Stimulated activated CD8-positive, alpha-beta memory T cell treated with anti-CD3 and anti-CD28 coated beads, Interleukin-2, amount 100 ng/mL, for 48 hours (primary cell): Measurements from ENCODE around the gene EFCAB8.
"Not testable (repeated sequence)": the region's sequence is repeated elsewhere in the genome, so short reads cannot be mapped to it uniquely, and the experiment has no call there.

ENCODE experiments used
- DNase-seq, 2 donors: peaks; one replicate each; pipeline ENCODE4 v3.0.0-alpha.2; 2020; ENCODE audit warnings: low read depth in 2 of 2

The EFCAB8 gene

DNA sequence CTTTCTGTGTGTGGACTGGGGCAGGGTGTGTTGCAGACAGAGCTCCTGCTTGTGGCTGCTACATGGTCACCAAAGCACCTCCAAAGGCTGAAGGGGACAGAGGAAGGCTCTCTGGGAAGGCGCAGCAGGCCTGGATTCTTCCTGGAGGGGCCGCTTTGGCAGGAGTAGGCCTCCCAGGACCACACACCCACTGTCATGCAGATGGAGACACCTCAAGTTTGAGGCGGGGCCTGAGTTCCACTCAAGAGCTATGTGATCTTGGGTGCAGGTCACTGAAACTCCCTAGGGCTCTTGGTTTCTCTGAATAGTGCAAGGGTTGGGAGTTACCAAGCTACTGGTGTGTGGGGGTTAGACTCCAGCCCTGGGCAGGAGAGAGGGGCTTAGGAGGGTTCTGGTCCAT lies 27.9 kb downstream of the EFCAB8 start:
- DNase-seq: no peak

DNA sequence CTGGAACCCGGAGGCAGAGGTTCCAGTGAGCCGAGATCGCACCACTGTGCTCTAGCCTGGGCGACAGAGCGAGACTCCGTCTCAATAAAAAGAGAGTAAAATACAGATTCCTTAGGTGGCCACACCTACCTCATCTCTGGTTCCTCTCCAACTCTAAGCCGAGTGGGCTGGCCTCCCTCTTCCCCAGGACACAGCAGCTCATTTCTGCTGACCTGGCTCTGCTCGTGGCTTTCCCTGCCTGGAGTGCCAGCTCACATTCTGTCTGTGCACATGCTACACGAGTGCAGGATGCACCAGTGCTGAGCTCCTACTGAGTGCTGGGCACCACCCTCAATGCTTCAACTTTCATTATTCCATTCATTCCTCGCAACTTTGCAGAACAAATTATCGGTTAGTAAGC lies 28.8 kb downstream of the EFCAB8 start:
- no peak for DNase-seq

DNA sequence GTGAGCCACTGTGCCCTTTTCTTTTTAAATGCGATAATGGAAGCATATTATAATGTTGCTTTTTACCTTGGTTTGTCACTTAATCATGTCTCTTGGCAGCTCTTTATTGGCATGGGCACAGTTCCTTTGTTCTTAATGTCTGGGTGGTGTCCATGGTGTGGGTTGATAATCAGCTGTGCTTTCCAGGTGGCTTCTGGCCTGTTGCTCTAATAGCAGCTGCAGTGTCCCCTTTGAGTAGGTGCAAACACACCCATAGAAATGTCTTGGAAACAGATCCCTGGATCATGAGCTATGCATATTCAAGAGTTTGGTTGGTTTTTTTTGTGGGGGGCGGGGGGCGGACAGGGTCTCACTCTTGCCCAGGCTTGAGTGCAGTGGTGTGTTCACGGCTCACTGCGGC lies 29.9 kb downstream of the EFCAB8 start:
- DNase-seq: no peak

DNA sequence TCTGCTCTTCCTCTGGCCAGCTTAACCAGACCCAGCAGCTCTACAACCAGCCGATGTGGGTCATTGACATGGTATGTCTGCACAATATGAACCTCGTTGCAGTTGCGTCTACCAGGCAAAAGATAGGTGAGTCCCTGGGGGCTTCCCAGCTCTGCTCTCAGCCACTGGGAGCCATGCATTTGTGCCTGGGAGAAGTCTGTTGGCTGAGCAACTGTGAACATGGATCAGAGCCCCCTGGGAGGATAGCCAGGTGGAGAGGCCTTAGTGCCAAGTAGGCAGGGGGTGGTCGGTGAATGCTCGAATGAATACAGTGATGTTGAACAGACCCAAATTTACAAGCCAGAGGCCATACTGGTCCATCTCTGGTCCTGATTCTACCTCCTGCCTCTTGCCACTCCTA lies 30.6 kb downstream of the EFCAB8 start:
- DNase-seq: no peak

DNA sequence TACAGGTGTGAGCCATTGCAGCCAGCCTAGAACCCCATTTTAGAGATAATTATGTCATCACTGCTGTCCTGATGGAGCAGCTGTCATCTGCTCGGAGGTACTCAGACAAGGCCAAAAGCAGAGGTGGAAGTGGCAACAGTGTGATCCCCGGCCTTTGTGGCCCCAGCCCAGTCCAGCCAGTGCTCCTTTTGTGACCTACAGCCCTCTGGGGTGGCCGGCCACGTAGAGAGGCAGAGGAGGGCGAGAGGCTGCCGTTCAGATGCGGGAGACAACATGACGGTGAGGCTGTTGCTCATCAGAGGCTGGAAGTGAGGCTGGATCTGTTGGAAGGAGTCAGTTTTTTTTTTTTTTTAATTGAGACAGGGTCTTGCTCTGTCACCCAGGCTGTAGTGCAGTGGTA lies 32.8 kb downstream of the EFCAB8 start:
- no peak for DNase-seq

DNA sequence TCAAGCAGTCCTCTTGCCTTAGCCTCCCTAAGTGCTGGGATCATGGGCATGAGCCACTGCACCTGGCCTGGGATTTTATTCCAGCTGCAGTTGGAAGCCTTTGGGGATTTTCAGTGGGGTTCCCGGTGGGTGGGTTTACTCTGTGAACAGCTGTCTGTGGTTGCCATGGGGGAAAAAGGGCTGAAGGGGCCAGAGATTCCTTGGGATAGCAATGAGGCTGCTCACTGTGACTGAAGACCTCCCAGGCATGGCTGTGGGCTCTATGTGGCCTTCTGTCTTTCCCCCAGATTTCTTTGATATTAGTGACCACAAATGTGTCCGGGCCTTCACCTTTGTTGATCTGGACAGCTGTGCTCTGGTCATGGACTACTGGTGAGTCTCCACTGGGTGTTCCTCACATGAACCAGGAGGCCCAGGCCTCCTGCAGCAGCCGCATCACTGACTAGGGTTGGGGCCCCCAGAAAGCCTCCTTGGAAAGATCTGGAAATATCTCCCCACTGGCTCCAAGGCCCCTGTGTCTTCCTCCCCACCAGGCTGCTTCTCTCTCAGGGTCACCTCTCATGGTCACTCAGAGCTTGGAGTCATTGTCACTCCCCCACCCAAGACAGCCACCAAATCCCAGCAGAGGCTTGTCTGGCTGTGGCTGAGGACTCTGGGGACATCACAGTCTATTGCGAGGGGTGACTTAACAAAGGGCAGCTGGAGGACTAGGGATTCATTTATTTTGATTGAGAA lies 33.4 kb downstream of the EFCAB8 start:
- no peak for DNase-seq

DNA sequence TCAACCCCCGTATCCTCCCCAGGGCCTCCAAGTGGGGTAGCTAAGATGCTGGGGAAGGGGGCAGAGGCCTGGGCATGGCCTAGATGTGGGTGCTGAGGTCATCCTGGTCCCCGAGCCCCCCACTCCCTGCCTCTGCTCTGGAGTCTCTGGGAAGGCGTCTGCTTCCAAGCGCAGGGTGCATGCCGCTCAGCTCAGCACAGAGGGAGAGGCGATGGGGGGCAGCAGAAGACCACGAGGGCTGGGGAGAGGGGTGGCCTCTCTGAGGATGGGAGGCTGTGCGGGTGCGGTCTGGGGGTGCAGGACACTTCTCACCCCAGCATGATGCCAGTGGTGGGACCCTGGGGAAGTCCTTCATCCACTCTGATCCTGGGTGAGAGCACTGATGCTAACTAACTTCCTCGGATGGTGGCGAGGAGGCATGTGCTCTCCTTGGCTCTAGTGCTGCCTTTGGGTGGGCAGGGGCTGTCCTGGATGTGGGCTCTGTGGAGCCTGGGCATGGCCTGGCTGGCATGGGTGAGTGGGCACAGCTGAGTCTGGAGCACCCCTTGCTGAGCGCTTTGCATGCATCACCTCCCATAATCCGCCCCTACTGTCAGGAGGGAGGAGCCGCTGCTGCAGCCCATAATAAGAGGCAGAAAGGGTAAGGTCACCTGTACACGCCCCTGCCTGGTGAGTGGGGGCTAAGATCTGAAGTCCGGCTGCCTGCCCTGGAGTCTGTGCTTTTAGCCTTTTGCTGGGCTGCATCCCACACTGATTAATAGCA lies 34.7 kb downstream of the EFCAB8 start:
- no peak for DNase-seq

DNA sequence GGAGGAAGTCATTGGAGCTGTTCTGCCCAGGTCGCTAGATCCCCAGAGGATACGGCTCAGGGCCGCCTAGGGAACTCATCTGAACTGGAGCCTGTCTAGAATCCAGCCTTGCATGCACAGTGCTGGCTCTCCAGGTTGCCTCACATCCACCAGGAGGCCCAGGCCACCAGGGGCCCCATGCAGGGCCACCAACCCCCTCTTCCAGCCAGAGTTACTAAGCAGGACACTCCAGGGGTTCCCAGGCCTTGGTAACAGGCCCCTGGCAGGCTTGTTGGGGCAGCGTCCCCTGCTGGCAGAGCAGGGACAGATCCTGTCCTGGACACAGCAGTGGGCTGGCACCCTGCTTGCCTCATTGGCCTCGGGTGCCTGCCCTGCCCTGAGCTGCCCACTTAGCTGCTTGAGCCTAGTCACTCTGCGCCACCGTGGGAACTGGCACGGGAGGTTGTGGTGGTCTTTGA lies 35.3 kb downstream of the EFCAB8 start:
- no peak for DNase-seq

DNA sequence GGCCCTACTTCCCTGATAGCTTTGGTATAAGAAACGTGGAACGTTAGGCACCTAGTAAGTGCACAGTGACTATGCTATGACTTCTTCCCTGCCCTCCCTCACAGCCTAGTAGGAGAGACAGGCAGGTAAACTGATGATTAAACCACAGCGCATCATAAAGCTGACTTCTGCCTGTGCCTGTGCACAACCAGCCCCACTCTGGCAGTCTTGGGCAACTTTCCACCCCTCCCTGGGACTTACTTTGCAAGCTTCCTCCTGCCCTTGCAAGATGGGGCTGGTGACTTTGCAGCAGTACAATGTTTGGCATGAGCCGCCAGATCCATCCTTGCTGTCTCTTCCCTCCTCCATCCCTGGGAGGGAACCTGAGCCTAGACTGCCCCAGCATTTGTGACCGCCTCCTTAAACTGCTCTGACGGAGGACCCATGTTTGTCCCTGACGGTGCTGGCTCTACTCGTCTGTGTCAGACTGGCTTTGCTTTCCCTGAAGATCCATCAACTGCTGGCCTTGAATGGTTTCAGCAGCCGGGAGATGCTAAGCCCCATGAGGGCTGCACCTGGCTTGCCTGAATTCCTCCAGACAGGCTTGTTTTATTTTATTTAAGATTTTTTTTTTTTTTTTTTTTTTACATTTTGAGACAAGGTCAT lies 36.1 kb downstream of the EFCAB8 start:
- no peak for DNase-seq

DNA sequence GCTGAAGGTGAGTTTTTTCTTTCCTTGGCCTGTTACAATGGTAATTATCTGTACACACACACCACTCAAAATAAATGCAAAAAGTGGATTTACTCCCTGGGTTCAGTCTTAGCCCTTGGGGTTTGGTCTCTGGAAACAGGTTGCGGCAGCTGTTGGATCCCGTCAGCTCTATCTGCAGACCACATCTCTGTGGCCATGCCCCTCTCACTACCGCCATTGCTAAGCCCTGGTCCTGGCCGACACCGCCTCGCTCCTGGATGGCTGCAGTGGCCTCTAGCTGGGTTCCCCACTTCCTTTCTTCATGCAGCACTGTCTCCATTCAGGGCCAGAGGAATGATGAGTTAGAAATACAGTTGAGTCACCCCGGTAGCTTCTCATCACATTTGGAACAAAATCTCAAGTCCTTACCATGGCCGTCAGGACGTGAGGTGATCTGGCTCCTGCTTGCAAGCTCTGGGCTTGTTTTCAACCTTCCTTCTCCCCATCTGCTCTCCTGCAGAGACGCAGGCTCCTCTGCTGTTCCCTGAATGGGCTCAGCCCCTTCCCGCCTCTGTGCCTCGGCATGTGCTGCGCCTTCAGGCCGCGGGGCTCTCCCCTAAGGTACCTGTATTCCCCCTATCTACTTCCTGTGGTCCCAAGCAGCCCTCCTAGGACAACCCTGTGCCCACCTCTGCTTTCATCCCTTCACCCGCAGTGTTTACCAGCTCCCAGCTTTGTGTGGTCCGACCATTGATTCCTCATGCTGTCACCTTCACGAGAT lies 38.0 kb downstream of the EFCAB8 start:
- no peak for DNase-seq

DNA sequence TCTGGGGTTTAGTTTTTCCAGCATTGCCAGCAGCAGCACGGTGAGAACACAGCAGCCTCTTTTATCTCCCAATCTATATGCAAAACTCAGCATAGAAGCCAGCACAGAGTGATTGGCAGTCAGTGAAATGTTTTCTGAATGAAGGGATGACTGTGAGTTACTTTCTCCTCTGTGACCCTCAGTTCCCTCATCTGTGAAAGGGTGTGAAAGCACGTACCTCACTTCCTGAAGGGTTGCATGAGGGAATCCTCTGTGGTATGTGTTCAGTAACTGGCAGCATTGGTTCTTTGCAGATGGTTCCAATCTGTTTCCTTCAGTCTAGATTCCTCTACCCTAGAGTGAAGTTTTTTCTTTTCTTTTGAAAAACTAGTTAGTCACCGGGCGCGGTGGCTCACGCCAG lies 40.0 kb downstream of the EFCAB8 start:
- no peak for DNase-seq

DNA sequence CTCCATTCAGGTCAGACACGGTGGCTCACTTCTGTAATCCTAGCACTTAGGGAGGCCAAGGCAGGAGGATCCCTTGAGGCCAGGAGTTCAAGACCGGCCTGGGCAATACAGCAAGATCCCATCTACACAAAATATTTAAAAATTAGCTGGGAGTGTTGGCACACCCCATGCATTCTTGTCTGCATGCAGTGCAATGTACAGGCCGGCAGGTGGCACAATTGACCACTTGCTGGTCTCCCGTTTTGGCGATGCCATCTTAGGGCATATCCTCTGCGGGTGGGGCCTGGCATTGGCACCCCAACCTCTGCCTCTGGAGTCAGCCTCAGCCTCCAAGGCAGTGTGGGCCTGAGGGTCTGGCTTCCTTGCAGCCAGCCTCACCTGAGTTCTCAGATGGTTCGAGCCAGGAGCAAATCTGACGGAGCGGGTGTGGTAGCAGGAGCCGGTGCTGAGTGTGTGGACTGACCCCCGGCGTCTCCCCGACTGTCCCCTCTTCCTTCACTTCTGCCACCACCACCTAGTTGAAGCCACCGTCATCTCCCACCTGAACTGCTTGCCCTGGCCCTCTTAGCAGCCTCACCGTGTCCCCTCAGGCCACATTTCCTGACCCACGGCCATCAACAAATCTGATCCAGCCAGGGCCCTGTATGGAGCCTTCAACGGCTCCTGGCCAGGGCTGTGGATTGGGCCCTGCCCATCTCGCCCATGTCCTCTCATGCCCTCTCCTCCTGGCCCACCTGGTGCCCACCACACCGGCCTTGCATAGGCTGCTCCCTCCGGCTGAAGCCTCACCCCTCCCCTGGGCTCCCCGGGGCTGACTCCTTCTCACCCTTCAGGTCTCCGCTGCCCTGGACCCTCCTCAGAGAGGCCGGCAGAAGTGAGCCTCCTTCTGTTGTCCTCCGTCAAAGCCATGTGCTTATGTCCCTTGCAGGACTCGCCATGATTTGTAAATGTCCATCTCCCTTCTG lies 44.0 kb downstream of the EFCAB8 start:
- DNase-seq: peak; percentile 37 to 42

DNA sequence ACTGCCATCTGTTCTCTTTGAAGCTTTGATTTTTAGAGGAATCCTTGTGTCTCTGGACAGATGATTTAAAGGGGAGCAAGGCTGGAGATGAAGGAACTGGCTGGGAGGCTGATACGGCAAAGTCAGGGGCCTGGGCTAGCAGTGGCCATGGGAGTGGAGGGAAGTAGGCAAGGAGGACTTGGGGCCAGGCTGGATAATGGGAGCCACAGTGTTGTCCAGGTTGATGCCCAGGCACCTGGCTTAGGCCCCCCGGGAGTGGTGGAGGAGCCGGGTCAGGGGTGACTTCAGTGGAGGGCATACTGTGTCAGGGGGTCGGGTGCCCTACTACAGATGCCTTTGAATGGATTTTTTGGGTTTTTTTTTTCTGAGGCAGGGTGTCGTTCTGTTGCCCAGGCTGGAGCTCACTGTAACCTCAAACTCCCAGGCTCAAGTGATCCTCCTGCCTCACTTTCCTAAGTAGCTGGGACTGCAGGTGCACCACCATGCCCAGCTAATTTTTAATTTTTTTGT lies 45.0 kb downstream of the EFCAB8 start:
- DNase-seq: no peak

DNA sequence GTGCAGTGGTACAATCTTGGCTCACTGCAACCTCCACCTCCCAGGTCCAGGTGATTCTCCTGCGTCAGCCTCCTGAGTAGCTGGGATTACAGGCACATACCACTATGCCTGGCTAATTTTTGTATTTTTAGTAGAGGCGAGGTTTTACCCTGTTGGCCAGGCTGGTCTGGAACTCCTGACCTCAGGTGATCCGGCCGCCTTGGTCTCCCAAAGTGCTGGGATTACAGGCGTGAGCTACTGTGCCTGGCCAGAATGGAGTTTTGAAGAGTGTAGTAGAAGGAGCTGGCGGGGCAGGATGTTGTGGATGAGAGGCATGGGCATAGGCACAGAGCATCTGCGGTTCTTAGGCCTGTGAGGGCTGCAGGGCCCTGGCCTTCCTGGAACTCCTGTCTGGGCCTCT lies 46.0 kb downstream of the EFCAB8 start:
- not testable (repeated sequence) for DNase-seq

DNA sequence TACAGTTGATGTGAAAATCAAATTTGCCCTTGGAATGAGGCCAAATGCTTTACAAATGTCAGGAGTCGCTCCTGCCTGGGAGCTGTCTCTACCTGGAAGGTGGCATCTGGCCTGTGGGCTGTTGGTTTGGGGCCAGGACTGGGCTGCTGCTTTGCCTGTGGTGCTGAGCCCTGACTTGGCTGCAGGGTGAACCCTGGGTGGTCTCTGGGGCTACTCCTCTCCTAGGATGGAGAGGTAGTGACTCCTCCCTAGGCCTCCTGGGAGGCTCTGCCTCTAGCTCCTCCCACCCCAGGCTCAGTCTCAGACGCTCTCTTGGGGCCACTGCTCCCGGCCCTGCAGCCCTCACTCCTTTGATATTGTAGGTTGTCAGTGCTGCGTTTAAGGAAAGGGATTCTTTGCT lies 47.5 kb downstream of the EFCAB8 start:
- DNase-seq: no peak

DNA sequence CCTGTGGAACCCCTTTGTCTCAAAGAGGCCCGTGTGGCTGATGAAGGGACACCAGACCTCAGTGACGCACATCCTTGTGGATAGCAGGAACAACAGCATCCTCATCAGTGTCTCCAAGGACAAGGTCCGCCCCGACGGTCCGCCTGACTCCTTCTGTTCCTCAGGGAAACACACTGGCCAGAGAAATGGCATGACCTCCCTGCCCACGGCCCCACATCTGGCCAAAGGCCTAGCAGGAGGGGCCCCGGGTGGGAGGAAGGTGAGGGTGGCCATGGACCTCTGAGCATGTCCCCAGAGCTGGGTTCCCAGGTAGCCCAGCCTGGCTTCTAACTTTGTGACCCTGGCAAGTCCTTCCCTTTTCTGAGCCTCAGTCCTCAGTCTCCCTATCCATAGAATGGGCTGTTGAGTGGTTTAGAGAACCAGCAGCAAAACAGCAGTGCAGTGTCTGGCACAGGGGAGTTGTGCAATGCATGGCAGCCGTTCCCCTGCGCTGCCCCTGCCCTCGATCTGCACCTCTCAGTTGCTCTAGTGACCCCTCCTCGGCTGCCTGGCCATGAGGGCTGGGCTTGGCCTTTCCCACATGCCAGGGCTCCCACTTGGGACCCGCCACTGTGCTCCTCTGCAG lies 48.3 kb downstream of the EFCAB8 start:
- DNase-seq: no peak

DNA sequence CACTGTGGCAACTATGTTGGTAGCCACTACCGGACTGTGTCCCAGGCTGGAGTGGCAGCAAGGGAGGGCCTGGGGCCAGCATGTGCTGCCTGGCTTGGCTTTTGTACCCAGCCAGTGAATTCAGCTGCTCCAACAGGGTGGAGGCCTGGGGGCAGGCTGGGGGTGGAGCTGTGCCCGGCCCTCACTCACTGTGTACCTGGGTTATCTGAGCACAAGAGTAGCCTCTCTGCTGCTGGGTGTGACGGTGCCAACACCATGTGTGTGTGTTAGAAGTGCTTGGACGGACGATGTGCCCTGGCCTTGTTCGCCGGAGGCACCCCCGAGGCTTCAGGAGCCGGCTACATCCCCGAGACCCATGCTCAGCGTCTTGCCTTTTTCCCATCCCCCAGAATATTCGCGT lies 49.2 kb downstream of the EFCAB8 start:
- no peak for DNase-seq

DNA sequence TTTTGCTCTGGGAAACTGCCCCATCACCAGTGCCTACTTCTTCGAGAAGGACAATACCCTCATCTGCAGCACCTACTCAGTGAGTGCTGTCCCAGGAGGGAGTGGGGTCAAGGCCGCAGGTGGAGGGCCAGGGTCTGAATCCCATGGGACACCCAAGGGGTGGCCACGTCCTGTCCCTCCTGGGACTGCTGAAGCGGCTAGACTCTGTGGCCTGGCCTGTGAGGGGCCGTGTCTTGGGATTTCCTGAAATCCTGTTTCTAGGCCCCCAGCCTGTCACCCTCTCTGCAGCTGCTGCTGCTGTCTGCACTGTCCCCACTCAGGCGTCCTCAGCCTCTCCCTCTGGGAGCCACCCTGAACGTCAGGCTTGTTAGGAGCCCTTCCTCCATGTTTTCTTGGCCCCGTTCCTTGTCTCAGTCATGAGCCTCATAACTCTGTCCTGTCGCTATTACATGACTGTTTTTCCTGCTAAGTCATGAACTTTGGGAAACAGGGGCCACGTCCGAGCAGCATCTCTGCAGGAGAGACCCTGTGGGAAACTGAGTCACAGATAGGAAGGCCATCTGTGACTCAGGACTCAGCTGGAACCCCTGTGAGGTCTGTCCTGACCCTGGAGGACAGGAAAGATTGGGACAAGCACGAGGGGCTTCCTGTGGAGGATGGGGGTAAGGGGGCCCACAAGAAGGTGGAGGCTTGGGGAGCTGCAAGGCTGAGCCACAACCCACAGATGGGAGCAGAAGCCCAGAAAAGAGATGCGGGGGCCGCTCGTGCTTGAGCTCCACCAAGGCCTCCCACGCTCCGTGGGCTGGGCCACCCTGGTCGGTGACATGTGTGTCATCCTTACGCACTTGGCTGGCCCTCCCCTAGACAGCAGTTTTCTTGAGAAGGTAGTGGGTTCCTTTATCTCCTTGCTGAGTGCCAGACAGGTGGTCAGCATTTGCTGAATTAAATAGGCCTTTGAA lies 49.9 kb downstream of the EFCAB8 start:
- no peak for DNase-seq

DNA sequence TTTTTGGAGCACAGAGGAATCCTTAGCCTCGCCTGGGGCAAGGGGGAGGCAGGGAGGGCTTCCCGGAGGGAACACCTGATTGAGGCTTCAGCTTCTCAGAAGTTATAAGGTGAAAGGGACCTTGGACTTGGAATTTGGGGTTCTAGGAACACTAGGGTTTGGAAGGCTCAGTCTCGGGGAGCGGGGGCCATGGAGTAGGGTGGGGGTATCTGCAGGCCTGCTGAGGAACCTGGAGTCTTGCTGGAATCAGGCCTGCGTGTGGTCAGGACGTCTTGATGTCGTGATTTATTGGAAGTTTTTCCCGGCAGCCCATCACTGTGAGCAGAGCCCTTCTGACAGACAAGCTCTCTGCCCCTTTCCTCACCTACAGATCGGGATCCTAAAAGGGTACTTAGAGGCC lies 50.7 kb downstream of the EFCAB8 start:
- no peak for DNase-seq
